ENCODE results near the gene EGFL8.
"Not testable (repeated sequence)": the region's sequence is repeated elsewhere in the genome, so short reads cannot be mapped to it uniquely, and the experiment has no call there.

Gene EGFL8

GRCh38 chr6:32164295-32164694 is at the start of gene EGFL8:
EGFL8 (plus strand) TSS chr6:32164595; CDS start chr6:32166166, 1,571 bp downstream.
- no peak for DNase-seq (ENCODE audit: low read depth in 2 of 2)

DNA sequence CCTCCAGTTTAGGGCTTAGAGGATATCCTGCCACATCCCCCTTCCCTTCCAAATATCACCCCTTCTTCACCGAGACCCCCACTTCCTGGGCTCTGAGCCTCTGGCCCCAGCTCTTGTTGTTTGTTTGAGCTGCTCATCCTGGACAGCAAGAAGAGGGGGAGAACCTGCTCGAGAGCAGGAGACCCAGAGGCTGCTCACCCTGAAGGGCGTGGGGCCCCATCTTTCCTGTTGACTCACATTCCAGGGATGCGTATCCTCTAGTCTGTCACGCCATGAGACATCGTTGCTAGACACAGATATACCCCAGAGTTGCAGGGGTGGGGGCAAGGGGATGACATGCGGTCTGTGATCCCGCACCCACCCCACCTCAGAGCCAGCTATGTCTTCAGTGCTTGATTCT is 49.6 kb upstream of the EGFL8 start:
- no peak for DNase-seq (ENCODE audit: low read depth in 2 of 2)

DNA sequence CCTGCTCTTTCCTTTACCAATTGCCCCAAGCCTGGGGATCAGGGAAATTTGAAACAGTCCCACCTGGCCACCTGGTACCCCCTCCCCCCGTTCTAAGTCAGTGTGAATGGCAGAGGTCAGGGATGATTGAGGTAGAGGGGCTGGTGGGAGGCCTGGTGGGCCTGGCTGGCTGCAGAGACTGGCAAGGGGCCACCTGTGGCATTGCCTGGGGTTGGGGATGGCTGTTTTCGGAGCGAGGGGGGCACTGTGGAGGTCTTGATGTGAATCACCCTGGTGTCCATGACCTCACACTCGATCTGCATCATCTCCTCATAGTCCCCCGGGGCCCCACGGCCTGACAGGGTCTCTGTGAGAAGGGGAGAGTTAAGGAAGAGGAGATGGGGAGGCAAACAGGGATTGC is 48.8 kb upstream of the EGFL8 start:
- no peak for DNase-seq (ENCODE audit: low read depth in 2 of 2)

DNA sequence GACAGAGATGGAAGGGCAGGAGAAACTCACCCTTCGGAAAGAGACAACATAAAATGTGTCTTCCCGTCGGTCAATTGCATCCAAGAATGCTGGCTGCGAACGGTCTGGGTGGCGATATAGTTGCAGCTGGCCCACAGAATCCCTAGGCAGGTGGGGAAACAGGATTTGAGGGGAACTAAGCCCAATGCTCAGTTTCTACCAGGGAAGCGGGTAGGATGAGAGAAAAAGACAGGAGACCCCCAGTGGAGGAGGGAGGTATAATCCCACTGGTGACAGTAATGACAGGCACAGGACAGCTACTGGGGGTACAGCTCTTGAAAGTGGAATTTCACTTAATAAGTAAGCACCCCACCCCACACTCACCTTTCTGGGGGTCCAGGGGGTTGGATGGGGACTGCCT is 47.7 kb upstream of the EGFL8 start:
- no peak for DNase-seq (ENCODE audit: low read depth in 2 of 2)

DNA sequence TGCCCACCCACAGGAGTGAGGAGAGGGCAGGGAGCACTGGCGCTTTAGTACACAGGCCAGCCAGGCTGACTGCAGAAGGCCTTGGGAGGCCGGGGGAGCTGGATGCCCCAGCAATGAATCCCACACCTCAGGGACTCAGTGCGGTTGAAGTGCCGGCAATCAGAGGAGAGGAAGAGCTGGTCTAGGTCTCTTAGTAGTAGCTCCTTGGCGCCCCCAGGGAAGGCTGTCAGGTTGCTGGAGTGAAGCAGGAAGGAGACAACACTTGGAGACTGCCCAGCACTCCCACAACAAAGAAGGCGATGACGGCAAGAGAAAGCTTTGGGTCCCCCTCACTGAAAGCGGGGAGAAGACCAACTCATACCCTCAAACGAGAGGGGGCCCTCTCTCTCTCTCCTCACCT is 46.9 kb upstream of the EGFL8 start:
- no peak for DNase-seq (ENCODE audit: low read depth in 2 of 2)

- DNase-seq (ENCODE audit: low read depth in 2 of 2): peak; percentile 44 to 65
Observed at GRCh38 chr6:32118782-32119628, 45.4 kb upstream of the EGFL8 start.

DNA sequence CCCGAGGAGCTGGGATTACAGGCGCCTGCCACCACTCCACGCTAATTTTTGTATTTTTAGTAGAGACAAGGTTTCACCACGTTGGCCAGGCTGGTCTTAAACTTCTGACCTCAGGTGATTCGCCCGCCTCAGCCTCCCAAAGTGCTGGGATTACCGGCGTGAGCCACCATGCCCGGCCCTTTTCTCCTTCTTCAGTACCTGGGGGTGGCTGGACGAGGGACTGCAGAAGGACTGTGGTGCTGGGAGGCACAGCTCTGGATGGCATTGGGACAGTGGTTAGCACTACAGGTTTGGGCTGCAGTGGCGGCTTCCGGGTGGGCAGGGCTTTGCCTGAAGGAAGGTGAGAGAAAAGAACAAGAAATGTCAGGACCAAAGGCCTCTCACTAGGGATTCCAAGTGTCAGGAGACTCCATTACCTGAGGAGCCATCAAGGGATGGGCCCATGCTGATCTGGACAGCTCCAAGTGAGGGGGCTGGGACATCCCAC is 43.8 kb upstream of the EGFL8 start:
- DNase-seq (ENCODE audit: low read depth in 2 of 2): no peak

- no peak for DNase-seq (ENCODE audit: low read depth in 2 of 2)
Observed at GRCh38 chr6:32123681-32124080, 40.7 kb upstream of the EGFL8 start.

DNA sequence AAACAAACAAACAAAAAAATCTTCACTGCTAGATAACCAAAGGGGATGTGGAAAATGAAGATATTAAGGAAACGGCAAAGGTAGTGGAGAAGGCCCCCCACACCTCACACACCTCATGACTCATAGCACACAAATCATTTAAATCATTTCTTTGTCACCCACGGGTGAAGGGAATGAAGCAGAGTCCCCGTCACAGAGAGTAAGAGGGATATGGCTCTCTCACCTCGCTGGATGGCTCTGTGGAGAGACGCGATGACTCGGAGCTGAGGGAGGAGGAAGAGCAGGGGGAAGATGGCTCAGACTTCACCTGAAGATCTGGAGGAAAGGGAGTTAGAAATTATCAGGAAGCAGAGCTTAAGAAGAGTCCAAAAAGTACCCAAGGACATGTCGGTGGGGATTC is 37.5 kb upstream of the EGFL8 start:
- DNase-seq (ENCODE audit: low read depth in 2 of 2): no peak

DNA sequence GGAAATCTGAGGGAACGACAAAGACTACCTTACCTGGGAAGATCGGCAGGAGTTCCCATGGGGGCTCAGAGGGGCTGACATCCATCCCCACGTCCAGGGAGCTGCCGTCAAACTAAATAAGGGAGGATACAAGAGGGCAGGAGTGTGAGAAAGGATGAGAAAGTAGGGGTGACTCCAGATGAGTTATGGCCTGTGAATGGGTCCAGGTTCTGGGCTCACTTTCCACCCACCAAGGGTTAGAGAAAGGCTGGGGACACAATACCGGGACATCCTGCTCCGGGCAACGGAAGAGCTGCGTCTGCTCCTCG is 37.0 kb upstream of the EGFL8 start:
- no peak for DNase-seq (ENCODE audit: low read depth in 2 of 2)

- peak; percentile 94 for DNase-seq (ENCODE audit: low read depth in 2 of 2)
Observed at GRCh38 chr6:32127717-32128592, 36.4 kb upstream of the EGFL8 start, which contains the start of gene ATF6B. ATF6B (minus strand) TSS chr6:32128246; CDS start chr6:32128207, 39 bp downstream.

- no peak for DNase-seq (ENCODE audit: low read depth in 2 of 2)
Observed at GRCh38 chr6:32128751-32129296, 35.6 kb upstream of the EGFL8 start.

- DNase-seq (ENCODE audit: low read depth in 2 of 2): no peak
Observed at GRCh38 chr6:32129297-32130088, 34.9 kb upstream of the EGFL8 start.

DNA sequence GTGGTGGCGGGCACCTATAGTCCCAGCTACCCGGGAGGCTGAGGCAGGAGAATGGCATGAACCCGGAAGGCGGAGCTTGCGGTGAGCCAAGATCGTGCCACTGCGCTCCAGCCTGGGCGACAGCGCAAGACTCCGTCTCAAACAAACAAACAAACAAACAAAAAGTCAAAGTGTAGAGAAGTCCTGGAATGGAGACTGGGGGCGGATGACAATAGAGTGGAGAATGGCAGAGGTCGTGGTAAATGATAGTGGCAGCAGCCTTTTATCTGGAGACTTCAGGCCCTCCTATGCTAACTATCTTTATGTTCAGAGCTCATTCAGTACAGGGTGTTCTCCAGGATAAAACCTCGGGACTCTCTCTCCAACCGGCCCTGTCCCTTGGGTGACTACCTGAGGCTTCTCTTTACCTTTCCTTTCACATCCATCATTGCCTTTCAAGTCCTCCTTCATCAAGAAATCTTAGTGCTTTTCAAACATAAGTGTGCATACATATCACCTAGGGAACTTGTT is 32.9 kb upstream of the EGFL8 start:
- DNase-seq (ENCODE audit: low read depth in 2 of 2): no peak

DNA sequence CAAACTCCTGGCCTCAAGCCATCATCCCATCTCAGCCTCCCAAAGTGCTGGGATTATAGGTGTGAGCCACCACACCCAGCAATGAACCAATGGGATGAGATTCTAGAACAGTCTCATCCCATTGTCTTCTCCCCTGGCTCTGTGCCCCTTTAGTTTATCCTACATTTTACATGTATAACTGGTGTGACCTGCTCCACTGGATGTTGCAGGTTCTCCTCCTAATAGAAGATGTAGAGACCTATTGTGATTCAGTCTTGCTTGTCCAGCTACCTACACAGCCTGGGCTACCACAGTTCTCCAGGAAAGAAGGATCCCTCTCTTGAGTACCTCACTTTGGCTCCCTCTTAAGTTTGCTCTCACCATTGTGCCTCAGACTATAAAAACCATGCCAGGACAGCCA is 32.3 kb upstream of the EGFL8 start:
- no peak for DNase-seq (ENCODE audit: low read depth in 2 of 2)

GRCh38 chr6:32133786-32134185 is 30.6 kb upstream of the EGFL8 start:
- no peak for DNase-seq (ENCODE audit: low read depth in 2 of 2)

GRCh38 chr6:32137454-32137853 is 26.9 kb upstream of the EGFL8 start:
- DNase-seq (ENCODE audit: low read depth in 2 of 2): no peak

- DNase-seq (ENCODE audit: low read depth in 2 of 2): no peak
Observed at GRCh38 chr6:32139590-32139989, 24.8 kb upstream of the EGFL8 start.

DNA sequence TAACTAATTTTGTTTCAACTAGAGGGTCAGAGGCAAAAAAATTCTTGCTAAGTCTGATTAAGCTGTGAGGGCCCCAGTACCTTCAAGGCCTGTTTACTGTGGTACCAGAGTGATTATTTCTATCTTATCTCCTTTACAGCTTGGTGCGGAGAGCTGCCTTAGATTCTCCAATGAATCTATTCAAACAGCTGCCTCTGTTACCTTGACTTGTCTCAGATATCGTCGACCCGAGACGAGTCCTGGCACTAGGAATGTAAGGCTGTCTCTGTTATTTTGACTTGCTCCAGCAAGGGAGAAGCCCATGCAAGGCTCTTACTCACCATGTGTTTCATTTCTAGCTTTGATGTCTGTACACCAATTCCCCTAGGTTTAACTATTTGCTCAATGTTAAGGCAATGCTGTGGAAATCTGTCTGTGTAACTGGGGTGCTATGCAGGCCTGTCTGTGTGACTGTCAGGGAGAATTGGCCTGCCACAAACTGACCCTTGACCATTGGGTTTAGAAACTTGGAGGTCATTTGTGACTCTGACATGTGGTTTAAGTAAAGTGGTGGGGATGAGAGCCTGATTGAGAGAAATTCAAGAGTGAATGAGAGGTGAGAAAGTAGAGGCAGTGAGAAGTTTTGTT is 23.9 kb upstream of the EGFL8 start:
- DNase-seq (ENCODE audit: low read depth in 2 of 2): no peak

- DNase-seq (ENCODE audit: low read depth in 2 of 2): not testable (repeated sequence)
Observed at GRCh38 chr6:32144238-32144637, 20.2 kb upstream of the EGFL8 start.

DNA sequence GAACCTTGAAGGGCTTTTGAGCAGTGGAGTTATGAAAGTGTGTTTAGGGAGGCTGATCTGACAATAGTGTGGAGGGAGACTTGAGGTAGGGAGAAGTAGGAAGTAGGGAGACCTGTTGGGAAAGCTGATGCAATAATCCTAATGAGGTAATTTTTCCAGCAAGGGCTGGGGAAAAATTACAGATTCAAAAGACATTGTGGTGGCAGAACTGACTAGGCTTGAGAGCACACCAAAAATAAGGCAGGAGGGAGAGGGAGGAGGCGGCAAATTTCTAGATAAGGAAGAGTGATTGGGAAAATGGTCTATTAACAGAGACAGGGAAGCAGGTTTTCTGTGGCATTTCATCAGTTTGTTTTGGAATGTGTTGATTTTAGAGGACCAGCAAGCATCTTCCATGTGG is 18.1 kb upstream of the EGFL8 start:
- no peak for DNase-seq (ENCODE audit: low read depth in 2 of 2)
